ENCODE results near the gene FOXE1. TPM values are rescaled to one million over a fixed set of nuclear protein-coding genes. Genes with fewer than 3 reads are reported as not detected.

Gene FOXE1
- not detected in 2 replicates for total RNA-seq

GRCh38 chr9:97853056-97853843 lies at the start of gene FOXE1:
Gene FOXE1, plus strand, starts transcription at chr9:97853226. Its CDS starts 689 bp downstream, at chr9:97853915.

Other genes starting within 250 kb of the FOXE1 start
- 7.4 and 22.8 TPM in 2 replicates for gene TSTD2, start 219.9 kb upstream of the FOXE1 start, total RNA-seq
- gene NCBP1, start 219.4 kb upstream of the FOXE1 start, total RNA-seq: 28.7 and 49.9 TPM in 2 replicates
- 7.8 and 12.1 TPM in 2 replicates for gene XPA, start 155.9 kb upstream of the FOXE1 start, total RNA-seq
- gene TRMO, start 69.3 kb downstream of the FOXE1 start, total RNA-seq: 8.6 and 15.6 TPM in 2 replicates
- not detected in 2 replicates for gene HEMGN, start 84.9 kb downstream of the FOXE1 start, total RNA-seq
- gene ANP32B, start 130.1 kb downstream of the FOXE1 start, total RNA-seq: 10.8 and 14.2 TPM in 2 replicates
- gene NANS, start 203.5 kb downstream of the FOXE1 start, total RNA-seq: 83.4 and 111 TPM in 2 replicates

Data from bladder microvascular endothelial cell (primary cell).